GM12891 (cell line): ENCODE data around the gene FES.

Experiments used
- PAX5 ChIP-seq: IDR thresholded peaks from 2 replicates; pipeline ENCODE4 v1.6.1; 2011; ENCODE audit warnings: low read length, moderate library complexity, mild to moderate bottlenecking; ENCODE audit not compliant: insufficient read depth, severe bottlenecking
- POLR2A ChIP-seq: IDR thresholded peaks from 2 replicates; pipeline ENCODE4 v1.6.1; 2011; ENCODE audit warnings: low read depth, low read length, control low read depth
- POLR2AphosphoS5 ChIP-seq: IDR thresholded peaks from 2 replicates; pipeline ENCODE4 v1.6.1; 2011; ENCODE audit warnings: low read depth, low read length, control low read depth

GRCh38 chr15:90880381-90881145 lies 3.7 kb upstream of the FES start:
- no peak for TF ChIP-seq POLR2A
- TF ChIP-seq PAX5 = no peak
- no peak for TF ChIP-seq POLR2AphosphoS5
